Measurements from ENCODE around the gene SNAP91.

DNA sequence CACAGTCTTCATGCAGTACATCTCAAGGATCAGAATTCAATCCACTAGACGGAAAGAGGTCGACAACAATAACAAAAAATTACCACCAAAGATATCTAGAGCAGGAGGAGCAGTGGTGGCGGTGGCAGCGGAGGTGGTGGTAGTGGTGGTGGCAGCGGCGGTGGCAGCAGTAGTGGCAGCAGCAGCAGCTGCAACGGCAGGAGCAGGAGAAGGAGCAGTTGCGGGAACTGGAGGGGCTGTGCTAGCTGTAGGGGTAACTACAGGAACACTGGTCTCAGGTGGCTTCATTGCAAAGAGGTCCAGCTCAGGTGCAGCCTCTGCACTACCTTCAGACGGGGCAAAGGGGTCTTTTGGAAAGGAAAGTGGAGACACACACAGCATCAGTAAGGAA is 115.5 kb downstream of the SNAP91 start:
- no peak for TF ChIP-seq POLR2A (IDR thresholded peaks at IDR 0.05)
- TF ChIP-seq, protein P1, sequence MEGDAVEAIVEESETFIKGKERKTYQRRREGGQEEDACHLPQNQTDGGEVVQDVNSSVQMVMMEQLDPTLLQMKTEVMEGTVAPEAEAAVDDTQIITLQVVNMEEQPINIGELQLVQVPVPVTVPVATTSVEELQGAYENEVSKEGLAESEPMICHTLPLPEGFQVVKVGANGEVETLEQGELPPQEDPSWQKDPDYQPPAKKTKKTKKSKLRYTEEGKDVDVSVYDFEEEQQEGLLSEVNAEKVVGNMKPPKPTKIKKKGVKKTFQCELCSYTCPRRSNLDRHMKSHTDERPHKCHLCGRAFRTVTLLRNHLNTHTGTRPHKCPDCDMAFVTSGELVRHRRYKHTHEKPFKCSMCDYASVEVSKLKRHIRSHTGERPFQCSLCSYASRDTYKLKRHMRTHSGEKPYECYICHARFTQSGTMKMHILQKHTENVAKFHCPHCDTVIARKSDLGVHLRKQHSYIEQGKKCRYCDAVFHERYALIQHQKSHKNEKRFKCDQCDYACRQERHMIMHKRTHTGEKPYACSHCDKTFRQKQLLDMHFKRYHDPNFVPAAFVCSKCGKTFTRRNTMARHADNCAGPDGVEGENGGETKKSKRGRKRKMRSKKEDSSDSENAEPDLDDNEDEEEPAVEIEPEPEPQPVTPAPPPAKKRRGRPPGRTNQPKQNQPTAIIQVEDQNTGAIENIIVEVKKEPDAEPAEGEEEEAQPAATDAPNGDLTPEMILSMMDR (IDR thresholded peaks at IDR 0.05), result no peak

Data from right lobe of liver (tissue), 4 donors.